Activated gamma-delta T cell treated with Interleukin-2 at 50 U/mL for 16 hours (primary cell): ENCODE data around the gene PALMD.

Experiments used
- DNase-seq: peaks from one replicate; pipeline ENCODE4 v3.0.0-alpha.2; 2020

Gene PALMD

GRCh38 chr1:99661780-99662179 is 15.9 kb downstream of the PALMD start:
- DNase-seq, result no peak

GRCh38 chr1:99662539-99663080 is 16.7 kb downstream of the PALMD start:
- no peak for DNase-seq

GRCh38 chr1:99663501-99663900 is 17.6 kb downstream of the PALMD start:
- DNase-seq, result no peak

- DNase-seq, result no peak
Observed at GRCh38 chr1:99665212-99665611, 19.3 kb downstream of the PALMD start.

GRCh38 chr1:99669376-99669775 is 23.5 kb downstream of the PALMD start:
- DNase-seq, result no peak

GRCh38 chr1:99669821-99670220 is 23.9 kb downstream of the PALMD start:
- no peak for DNase-seq

GRCh38 chr1:99670583-99670982 is 24.7 kb downstream of the PALMD start:
- no peak for DNase-seq

- no peak for DNase-seq
Observed at GRCh38 chr1:99672038-99672437, 26.1 kb downstream of the PALMD start.

GRCh38 chr1:99672530-99673213 is 26.8 kb downstream of the PALMD start:
- no peak for DNase-seq

- DNase-seq, result no peak
Observed at GRCh38 chr1:99673315-99673714, 27.4 kb downstream of the PALMD start.

GRCh38 chr1:99674115-99675064 is 28.5 kb downstream of the PALMD start:
- no peak for DNase-seq

GRCh38 chr1:99675292-99675691 is 29.4 kb downstream of the PALMD start:
- no peak for DNase-seq

- DNase-seq, result no peak
Observed at GRCh38 chr1:99675994-99676393, 30.1 kb downstream of the PALMD start.

- no peak for DNase-seq
Observed at GRCh38 chr1:99676876-99677275, 31.0 kb downstream of the PALMD start.

GRCh38 chr1:99677416-99677815 is 31.5 kb downstream of the PALMD start:
- DNase-seq, result no peak

GRCh38 chr1:99680270-99680669 is 34.4 kb downstream of the PALMD start:
- DNase-seq, result no peak

GRCh38 chr1:99681583-99681982 is 35.7 kb downstream of the PALMD start:
- DNase-seq, result no peak

- no peak for DNase-seq
Observed at GRCh38 chr1:99682291-99682751, 36.4 kb downstream of the PALMD start.

GRCh38 chr1:99685516-99686180 is 39.7 kb downstream of the PALMD start:
- DNase-seq, result peak; percentile 7

GRCh38 chr1:99691175-99691574 is 45.3 kb downstream of the PALMD start:
- DNase-seq, result no peak

- DNase-seq, result no peak
Observed at GRCh38 chr1:99696616-99697015, 50.7 kb downstream of the PALMD start.

- no peak for DNase-seq
Observed at GRCh38 chr1:99697580-99697979, 51.7 kb downstream of the PALMD start.

GRCh38 chr1:99700020-99700419 is 54.1 kb downstream of the PALMD start:
- no peak for DNase-seq
